NCI-H345 treated with DMSO at 0.1 percent for 48 hours (cell line): ENCODE results near the gene KIFC3.
"Not testable (repeated sequence)": the region's sequence is repeated elsewhere in the genome, so short reads cannot be mapped to it uniquely, and the experiment has no call there.

ENCODE experiments used
- DNase-seq: peaks from one replicate; lab custom pipeline; 2025; ENCODE audit not compliant: unreplicated experiment; lab: John Stamatoyannopoulos, UW

The KIFC3 gene

GRCh38 chr16:57807252-57807967, 5.1 kb upstream of the KIFC3 start:
- no peak for DNase-seq

- DNase-seq: no peak
These were observed 2.9 kb upstream of the KIFC3 start for GRCh38 chr16:57805176-57805575.

GRCh38 chr16:57804111-57804837, 2.0 kb upstream of the KIFC3 start:
- no peak for DNase-seq

- DNase-seq: no peak
These were observed 1.1 kb upstream of the KIFC3 start for GRCh38 chr16:57803134-57803990.

GRCh38 chr16:57801809-57802340, 416 bp downstream of the KIFC3 start:
- no peak for DNase-seq

- no peak for DNase-seq
These were observed 1.0 kb downstream of the KIFC3 start for GRCh38 chr16:57801098-57801808.

- no peak for DNase-seq
These were observed 1.8 kb downstream of the KIFC3 start for GRCh38 chr16:57800200-57801097.

GRCh38 chr16:57799600-57800199, 2.6 kb downstream of the KIFC3 start:
- DNase-seq: no peak

GRCh38 chr16:57798953-57799599, 3.2 kb downstream of the KIFC3 start:
- peak; percentile 65 for DNase-seq

GRCh38 chr16:57798267-57798810, 4.0 kb downstream of the KIFC3 start:
- no peak for DNase-seq

GRCh38 chr16:57797526-57798266, 4.6 kb downstream of the KIFC3 start:
- DNase-seq: no peak

- no peak for DNase-seq
These were observed 5.1 kb downstream of the KIFC3 start for GRCh38 chr16:57797216-57797525.

GRCh38 chr16:57796014-57796413, 6.3 kb downstream of the KIFC3 start:
- not testable (repeated sequence) for DNase-seq

GRCh38 chr16:57795431-57795878, 6.8 kb downstream of the KIFC3 start:
- DNase-seq: peak; percentile 35

- DNase-seq: no peak
These were observed 7.4 kb downstream of the KIFC3 start for GRCh38 chr16:57794849-57795430.

- DNase-seq: no peak
These were observed 10.3 kb downstream of the KIFC3 start for GRCh38 chr16:57791893-57792461.

GRCh38 chr16:57791195-57791892, 10.9 kb downstream of the KIFC3 start:
- DNase-seq: no peak
